K562 (cell line): ENCODE results near the gene RAB40B. TPM values are rescaled to one million over a fixed set of nuclear protein-coding genes. Genes with fewer than 3 reads are reported as not detected.

Source experiments
- BRF1 ChIP-seq: IDR thresholded peaks from 3 replicates; pipeline ENCODE4 v1.6.1; 2011; ENCODE audit warnings: borderline replicate concordance, mild to moderate bottlenecking; ENCODE audit not compliant: insufficient read length; ENCODE audit errors: extremely low read depth
- CHD1 ChIP-seq: fragments of 200-600 bp; sonication (generic); IDR thresholded peaks from one replicate; pipeline ENCODE4 v1.6.1; 2012; ENCODE audit warnings: mild to moderate bottlenecking, moderate library complexity, low read length, inconsistent platforms
- ELF1 ChIP-seq: fragments of 200-800 bp; sonication (Bioruptor generic); IDR thresholded peaks from 2 replicates; pipeline ENCODE4 v1.6.1; 2016; ENCODE audit warnings: missing genetic modification characterization, missing compliant biosample characterization
- EWSR1 ChIP-seq: fragments of 450-650 bp; IDR thresholded peaks from 2 replicates; pipeline ENCODE4 v1.6.1; 2018; ENCODE audit warnings: borderline replicate concordance, mild to moderate bottlenecking, low read depth, moderate library complexity; ENCODE audit not compliant: partially characterized antibody
- GTF2B ChIP-seq: IDR thresholded peaks from 2 replicates; pipeline ENCODE4 v1.6.1; 2011; ENCODE audit not compliant: insufficient read length; ENCODE audit errors: extremely low read depth
- HIVEP1 ChIP-seq: fragments of 250-450 bp; sonication (Bioruptor Pico); IDR thresholded peaks from 2 replicates; pipeline ENCODE4 v1.4.0; 2020; ENCODE audit warnings: mild to moderate bottlenecking
- HMG20B ChIP-seq: fragments of 250-450 bp; sonication (Bioruptor Pico); IDR thresholded peaks from 2 replicates; pipeline ENCODE4 v1.5.0; 2021; ENCODE audit warnings: mild to moderate bottlenecking
- JUND ChIP-seq, 2 experiments: IDR thresholded peaks; 2 replicates in 1 of 2; 3 replicates in 1 of 2; pipeline ENCODE4 v1.6.1; 2011; ENCODE audit warnings: borderline replicate concordance in 2 of 2, low read depth in 2 of 2, low read length in 2 of 2, improper control_type of control experiment in 1 of 2, missing biosample characterization in 1 of 2, missing genetic modification characterization in 1 of 2, missing genetic modification reagents in 1 of 2
- KDM2B ChIP-seq: fragments of 250-450 bp; sonication (Bioruptor Pico); IDR thresholded peaks from 2 replicates; pipeline ENCODE4 v1.8.0; 2021; ENCODE audit warnings: mild to moderate bottlenecking, moderate library complexity
- MBD1 ChIP-seq: fragments of 250-450 bp; sonication (Bioruptor Pico); IDR thresholded peaks from 2 replicates; pipeline ENCODE4 v1.8.0; 2022; ENCODE audit warnings: inconsistent platforms
- MYC ChIP-seq, 2 experiments: fragments of 250-450 bp in 1 of 2; sonication (Bioruptor Pico) in 1 of 2; IDR thresholded peaks; 2 replicates each; pipeline versions ENCODE4 v1.5.1 to v1.6.1; 2012 to 2021; ENCODE audit warnings: low read depth in 2 of 2, borderline replicate concordance in 1 of 2, improper control_type of control experiment in 1 of 2, low read length in 1 of 2, mild to moderate bottlenecking in 1 of 2, moderate library complexity in 1 of 2
- PHF20 ChIP-seq: fragments of 450-650 bp; IDR thresholded peaks from 2 replicates; pipeline ENCODE4 v1.6.1; 2018; ENCODE audit not compliant: partially characterized antibody
- RCOR1 ChIP-seq, 2 experiments: IDR thresholded peaks; 2 replicates each; pipeline ENCODE4 v1.6.1; 2012; ENCODE audit warnings: low read depth in 2 of 2, low read length in 2 of 2, borderline replicate concordance in 1 of 2, improper control_type of control experiment in 1 of 2
- XRCC5 ChIP-seq: fragments of 200-400 bp; formaldehyde crosslinking; IDR thresholded peaks from 2 replicates; pipeline ENCODE4 v1.6.1; 2017; ENCODE audit warnings: low read depth, mild to moderate bottlenecking, low read length
- ZNF146 ChIP-seq: IDR thresholded peaks from one replicate; pipeline ENCODE4 v1.6.1; 2018; ENCODE audit warnings: missing compliant biosample characterization; ENCODE audit not compliant: unreplicated experiment
- ZNF174 ChIP-seq: fragments of 250-450 bp; sonication (Bioruptor Pico); IDR thresholded peaks from 2 replicates; pipeline ENCODE4 v1.4.0; 2020; ENCODE audit warnings: mild to moderate bottlenecking
- ZNF592 ChIP-seq: fragments of 450-650 bp; IDR thresholded peaks from 2 replicates; pipeline ENCODE4 v1.6.1; 2017; ENCODE audit warnings: antibody characterized with exemption, mild to moderate bottlenecking
- ZNF639 ChIP-seq, 2 experiments: fragments of 200-800 bp in 1 of 2; sonication (Bioruptor generic) in 1 of 2; sonication (generic) in 1 of 2; formaldehyde crosslinking in 1 of 2; IDR thresholded peaks in 1 of 2; conservative IDR thresholded peaks in 1 of 2; 2 replicates each; pipeline versions ENCODE4 v1.5.0 to v1.6.1; 2016 to 2020; ENCODE audit warnings: missing compliant biosample characterization in 1 of 2, missing genetic modification characterization in 1 of 2, missing genetic modification reagents in 1 of 2
- polyA plus RNA-seq, 8 experiments: library from polyadenylated mRNA; depleted of rRNA in 4 of 8; stranded (reverse) in 5 of 8; unstranded in 3 of 8; fragments of >200 nt; fragmentation: Nextera tagmentation in 2 of 8; fragmentation: Illumina TruSeq in 1 of 8; extraction: Ambion mirVana in 2 of 8; extraction: Trizol in 1 of 8; gene quantifications; 2 replicates each; pipeline versions ENCODE4 v1.2.1 to v1.2.3, GENCODE V29; 2011 to 2014; ENCODE audit warnings: inconsistent platforms in 1 of 8, missing spikeins in 1 of 8
- total RNA-seq, 7 experiments: library from RNA; depleted of rRNA in 6 of 7; stranded (reverse); fragments of >200 nt in 6 of 7; fragmentation: Illumina TruSeq in 2 of 7; extraction: Trizol in 2 of 7; gene quantifications; 2 replicates each; pipeline versions ENCODE4 v1.2.1 to v1.2.3, GENCODE V29; 2011 to 2021; ENCODE audit warnings: low replicate concordance in 1 of 7

Gene RAB40B
- total and polyA plus RNA-seq, 9 of the 15 experiments (the other 6 are each of a cell fraction or from before 2014, with no cell fraction given) = 0.13 to 4.6 (median 1.4) TPM

GRCh38 chr17:82648165-82648668, 50.3 kb downstream of the RAB40B start, which contains the start of gene WDR45B (continued):
- TF ChIP-seq PHF20 (peak; percentile 80), GTF2B (no peak), RCOR1 (IDR thresholded peaks at IDR 0.05; ENCODE audit: borderline replicate concordance in 1 of 2, low read depth in 2 of 2, low read length in 2 of 2) (peak in 1 of 2 experiments; percentile 26; a peak in 1 of 4 replicates), KDM2B (CRISPR knock-in tag) (no peak), ELF1 (tag) (peak; percentile 87), ZNF146 (no peak), ZNF592 (no peak), MBD1 (CRISPR knock-in tag) (no peak), BRF1 (no peak), EWSR1 (no peak), CHD1 (no peak), XRCC5 (no peak), ZNF174 (no peak), HIVEP1 (no peak), JUND (IDR thresholded peaks at IDR 0.05; ENCODE audit: borderline replicate concordance, low read depth, low read length) (peak; percentile 25; the same call in 1 of the 2 replicates), JUND (tag; IDR thresholded peaks at IDR 0.05; ENCODE audit: borderline replicate concordance, low read depth, low read length) (no peak; the same call in 2 of the 3 replicates), HMG20B (CRISPR knock-in tag) (no peak), MYC (IDR thresholded peaks at IDR 0.05; ENCODE audit: low read depth, low read length) (peak; percentile 86), MYC (CRISPR knock-in tag; IDR thresholded peaks at IDR 0.05; ENCODE audit: borderline replicate concordance, low read depth) (no peak), ZNF639 (CRISPR knock-in tag; conservative IDR thresholded peaks at IDR 0.05 in 1 of 2, IDR thresholded peaks at IDR 0.05 in 1 of 2) (peak in 1 of 2 experiments; percentile 89; a peak in 2 of 4 replicates)
